GM18870 (cell line): ENCODE results near the gene YAP1.
"Not testable (repeated sequence)": the region's sequence is repeated elsewhere in the genome, so short reads cannot be mapped to it uniquely, and the experiment has no call there.

Experiments
- ATAC-seq: cut with Tn5 transposase; IDR thresholded peaks from one replicate; pipeline ENCODE4 v1.9.1; 2021; ENCODE audit warnings: moderate library complexity; ENCODE audit not compliant: unreplicated experiment

Gene YAP1

GRCh38 chr11:102196816-102197215 lies 86.6 kb downstream of the YAP1 start:
- ATAC-seq: no peak

DNA sequence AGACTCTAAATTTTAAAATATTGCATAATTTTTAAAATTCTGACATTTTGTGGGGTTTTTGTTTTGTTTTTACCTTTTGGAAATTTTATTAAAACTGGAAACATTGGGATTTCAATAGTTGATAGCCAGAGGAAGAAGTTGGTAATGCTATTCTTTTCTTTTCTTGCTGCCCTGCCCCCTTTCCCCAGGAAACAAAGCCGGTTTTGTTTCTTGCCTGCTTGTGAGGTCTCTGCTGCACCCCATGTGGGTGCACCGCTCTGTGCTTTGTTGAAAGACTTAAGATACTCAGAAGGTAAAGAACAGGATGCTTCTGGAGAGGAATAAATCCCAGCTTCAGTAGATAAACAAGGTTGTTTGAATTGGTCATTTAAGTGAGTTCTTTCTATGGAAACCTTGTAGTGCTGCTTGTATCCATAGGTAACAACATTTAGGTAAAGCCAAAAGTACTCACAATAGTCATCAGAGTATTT lies 87.5 kb downstream of the YAP1 start:
- ATAC-seq: no peak

DNA sequence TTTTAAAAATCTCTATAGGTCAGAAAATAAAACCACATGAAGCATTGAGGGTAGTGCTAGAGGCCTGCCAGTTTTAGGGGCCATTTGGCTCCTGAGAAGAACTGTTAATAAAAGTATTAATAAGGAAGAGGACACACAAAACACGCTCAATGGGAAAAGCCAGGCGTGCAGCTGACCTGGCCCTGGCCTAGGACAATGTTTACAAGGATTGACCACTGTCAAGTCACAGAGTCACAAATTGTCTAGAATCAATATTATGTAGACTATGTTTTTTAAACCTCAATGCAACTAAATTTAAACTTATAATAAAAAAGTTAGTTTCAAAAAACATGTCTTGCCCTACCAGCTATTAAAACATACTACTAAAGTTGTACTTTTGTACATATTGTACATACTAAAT lies 89.4 kb downstream of the YAP1 start:
- ATAC-seq: no peak

DNA sequence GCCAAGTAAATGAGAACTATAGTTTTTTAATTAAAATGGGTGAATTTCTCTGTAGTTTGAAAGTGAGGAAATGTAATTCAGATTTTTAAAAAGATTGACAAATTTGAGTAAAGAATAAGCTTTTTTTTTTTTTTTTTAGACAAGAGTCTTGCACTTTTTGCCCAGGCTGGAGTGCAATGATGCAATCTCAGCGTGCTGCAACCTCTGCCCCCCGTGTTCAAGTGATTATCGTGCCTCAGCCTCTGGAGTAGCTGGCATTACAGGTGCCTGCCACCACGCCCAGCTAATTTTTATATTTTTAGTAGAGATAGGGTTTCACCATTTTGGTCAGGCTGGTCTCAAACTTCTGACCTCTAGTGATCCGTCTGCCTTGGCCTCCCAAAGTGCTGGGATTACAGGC lies 90.1 kb downstream of the YAP1 start:
- not testable (repeated sequence) for ATAC-seq

- no peak for ATAC-seq
Observed at GRCh38 chr11:102201776-102202175, 91.5 kb downstream of the YAP1 start.

- ATAC-seq: no peak
Observed at GRCh38 chr11:102202972-102203371, 92.7 kb downstream of the YAP1 start.

GRCh38 chr11:102204174-102204573 lies 93.9 kb downstream of the YAP1 start:
- no peak for ATAC-seq

- no peak for ATAC-seq
Observed at GRCh38 chr11:102205805-102206204, 95.6 kb downstream of the YAP1 start.

GRCh38 chr11:102208835-102209234 lies 98.6 kb downstream of the YAP1 start:
- ATAC-seq: no peak

DNA sequence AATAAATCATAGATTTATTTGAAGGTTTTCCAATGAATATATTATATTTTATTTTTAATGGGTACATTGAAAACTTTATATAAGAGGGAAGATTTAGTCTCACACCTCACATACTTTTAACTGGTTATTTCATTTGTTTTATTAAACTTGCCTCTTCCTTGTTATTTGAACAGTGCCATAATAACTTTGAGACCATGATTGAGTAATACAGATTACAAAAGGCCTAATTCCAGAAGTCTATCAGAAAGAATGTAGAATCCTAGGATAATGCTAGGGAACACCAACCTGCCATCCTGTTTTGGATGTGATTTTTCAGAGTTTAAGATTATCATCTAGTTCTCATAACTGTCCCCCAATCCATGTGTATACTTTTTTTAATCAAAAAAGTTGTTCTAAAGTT lies 104.4 kb downstream of the YAP1 start:
- ATAC-seq: no peak

DNA sequence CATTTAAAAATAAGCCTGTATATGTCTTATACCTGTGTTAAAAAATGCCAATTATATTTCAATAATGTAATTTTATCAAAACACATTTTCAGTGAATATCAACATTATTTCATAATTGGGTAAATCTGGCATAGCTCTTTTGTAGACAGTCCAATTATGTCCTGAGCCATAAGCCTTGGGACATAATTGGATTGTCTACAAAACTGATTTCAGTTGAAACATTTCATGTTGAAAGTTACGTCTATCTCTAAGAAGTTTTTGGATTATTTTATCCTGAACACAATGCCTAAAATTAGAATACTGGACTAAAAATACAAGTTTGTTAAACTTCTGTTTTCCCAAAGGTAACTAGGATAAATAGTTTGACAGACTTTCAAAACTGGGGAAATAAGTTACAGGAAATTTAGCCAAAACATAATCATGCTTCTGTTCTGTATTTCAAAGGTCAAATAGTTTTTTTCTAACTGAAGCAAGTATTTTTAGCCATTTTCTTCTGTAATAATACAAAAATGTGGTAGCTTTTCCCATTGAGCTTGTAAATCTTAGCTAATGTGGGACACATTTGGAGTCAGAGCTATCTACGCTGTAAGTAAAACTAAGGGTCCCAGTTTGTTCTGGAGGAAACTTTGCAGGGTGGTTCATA lies 106.3 kb downstream of the YAP1 start:
- ATAC-seq: no peak

DNA sequence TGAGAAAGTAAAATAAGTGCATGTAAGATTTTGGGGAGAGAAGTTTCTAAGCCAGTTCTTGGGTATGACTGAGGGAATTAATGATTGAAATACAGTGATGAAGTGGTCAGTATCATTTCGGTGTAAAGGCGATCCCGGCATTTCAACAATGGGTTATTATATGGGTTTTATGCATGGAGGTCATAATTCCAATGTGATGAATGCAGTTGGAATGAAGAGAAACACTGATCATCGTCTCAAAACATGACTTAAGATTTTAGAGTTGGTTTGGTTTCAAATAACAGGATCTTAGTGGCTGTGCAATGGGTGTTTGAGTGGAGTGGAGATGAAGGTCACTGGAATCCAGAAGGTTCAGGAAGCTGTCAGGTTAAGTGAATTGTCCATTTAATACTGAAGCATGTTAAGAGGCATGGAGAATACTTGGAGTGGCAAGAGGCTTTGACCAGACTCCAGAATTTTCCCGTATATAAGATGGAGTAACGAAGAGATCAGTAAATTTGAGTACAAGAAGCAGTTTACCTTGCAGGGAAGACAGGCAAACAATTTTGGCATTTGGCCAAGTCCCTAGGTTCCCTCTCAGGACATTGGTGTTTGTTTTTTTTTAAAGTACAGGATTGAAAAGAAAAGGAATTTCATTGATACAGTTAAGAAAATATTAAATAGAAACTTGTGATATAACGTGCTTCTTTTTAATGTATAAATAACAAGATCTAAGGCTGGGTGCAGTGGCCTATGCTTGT lies 110.7 kb downstream of the YAP1 start:
- ATAC-seq: no peak

GRCh38 chr11:102223859-102224258 lies 113.6 kb downstream of the YAP1 start:
- ATAC-seq: no peak

DNA sequence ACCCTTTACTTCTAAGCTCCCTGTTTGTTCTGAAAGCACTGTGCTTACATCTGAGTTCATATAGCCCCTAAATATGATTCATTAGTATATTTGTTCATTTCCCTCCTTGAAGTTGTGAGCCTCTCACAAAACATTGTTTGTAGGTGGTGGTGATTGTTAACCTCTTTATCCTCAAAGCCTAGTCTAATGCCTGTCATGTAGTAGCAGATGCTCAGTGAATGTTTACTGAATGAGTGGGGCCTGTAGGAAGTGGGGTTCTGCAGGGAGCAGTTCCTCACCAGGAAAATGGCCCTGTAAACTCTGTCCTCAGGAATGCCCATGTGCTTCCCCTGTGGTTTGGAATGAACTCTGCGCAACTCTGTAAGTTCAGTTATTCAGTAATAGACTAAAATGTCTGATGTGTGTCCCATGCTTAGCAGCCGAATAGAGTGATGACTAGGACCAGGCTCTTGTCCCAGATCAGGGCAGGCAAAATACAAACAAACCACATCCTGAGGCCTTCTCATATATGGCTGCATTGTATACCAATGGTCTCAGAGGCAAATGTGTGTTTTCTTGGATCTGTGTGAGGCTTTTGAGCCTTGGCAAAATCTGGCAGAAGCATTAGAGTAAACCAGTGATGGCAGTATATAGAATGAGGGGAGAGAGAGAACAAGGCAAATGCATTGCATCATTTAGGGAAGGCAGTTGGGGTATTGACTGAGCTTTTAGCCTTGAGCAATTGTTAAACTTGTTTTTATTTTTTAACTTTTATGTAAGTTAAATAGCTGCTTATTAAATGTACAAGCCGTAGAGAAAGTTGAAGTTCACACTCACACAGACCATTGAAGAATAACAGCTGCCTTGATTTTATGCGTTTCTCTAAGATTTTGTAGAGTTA lies 115.7 kb downstream of the YAP1 start:
- ATAC-seq: no peak

- no peak for ATAC-seq
Observed at GRCh38 chr11:102226702-102227490, 116.6 kb downstream of the YAP1 start.

GRCh38 chr11:102229510-102230123 lies 119.4 kb downstream of the YAP1 start:
- ATAC-seq: no peak

GRCh38 chr11:102230186-102230585 lies 119.9 kb downstream of the YAP1 start:
- ATAC-seq: no peak

- no peak for ATAC-seq
Observed at GRCh38 chr11:102230911-102231310, 120.7 kb downstream of the YAP1 start.

DNA sequence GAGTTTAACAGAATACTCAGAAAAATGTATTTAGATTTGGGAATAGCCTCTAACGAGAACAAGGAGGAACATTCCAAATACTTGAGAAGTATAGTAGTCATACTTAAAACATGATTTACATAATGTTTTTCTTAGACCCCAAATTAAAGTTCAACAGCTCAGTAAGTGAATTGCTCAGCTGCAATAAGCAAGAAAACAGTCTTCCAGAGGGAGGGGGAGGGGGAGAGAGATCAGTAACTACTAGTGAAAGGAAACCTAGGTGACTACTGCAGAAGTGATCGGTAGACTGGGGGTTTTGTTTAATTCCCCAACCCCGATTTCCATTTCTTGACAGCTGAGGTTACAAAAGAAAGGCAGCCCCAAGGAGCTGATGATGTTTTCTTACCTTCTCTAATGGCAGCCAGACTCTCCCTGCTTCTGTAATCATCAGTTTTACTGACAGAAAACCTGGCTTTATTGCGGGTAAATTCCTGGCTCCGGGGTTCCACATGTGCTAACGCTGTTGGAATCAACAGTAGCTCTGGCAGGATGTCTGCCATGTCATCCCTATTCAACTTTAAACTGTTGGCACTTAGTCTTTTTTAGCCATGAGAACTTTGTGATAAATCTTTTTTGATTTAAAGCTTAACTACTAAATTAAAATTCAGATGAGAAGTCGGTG lies 124.7 kb downstream of the YAP1 start:
- no peak for ATAC-seq
